NCI-H1092 (cell line): ENCODE data around the gene HIPK4.

ENCODE experiments used
- DNase-seq: peaks from one replicate; lab custom pipeline; 2025; lab: John Stamatoyannopoulos, UW

The HIPK4 gene

GRCh38 chr19:40366697-40367561, 23.1 kb downstream of the HIPK4 start:
- no peak for DNase-seq

GRCh38 chr19:40365613-40366401, 24.2 kb downstream of the HIPK4 start:
- no peak for DNase-seq

GRCh38 chr19:40365010-40365409, 25.0 kb downstream of the HIPK4 start:
- no peak for DNase-seq

- DNase-seq: no peak
These were observed 26.9 kb downstream of the HIPK4 start for GRCh38 chr19:40363069-40363468.

- DNase-seq: no peak
These were observed 27.8 kb downstream of the HIPK4 start for GRCh38 chr19:40362160-40362559.

GRCh38 chr19:40360708-40361241, 29.2 kb downstream of the HIPK4 start:
- DNase-seq: no peak

- no peak for DNase-seq
These were observed 29.8 kb downstream of the HIPK4 start for GRCh38 chr19:40360020-40360707.

GRCh38 chr19:40358773-40359172, 31.2 kb downstream of the HIPK4 start:
- no peak for DNase-seq

GRCh38 chr19:40357640-40358039, 32.3 kb downstream of the HIPK4 start:
- DNase-seq: no peak

GRCh38 chr19:40356681-40357595, 33.0 kb downstream of the HIPK4 start:
- no peak for DNase-seq

GRCh38 chr19:40355975-40356680, 33.9 kb downstream of the HIPK4 start:
- DNase-seq: no peak

- peak; percentile 3 for DNase-seq
These were observed 40.9 kb downstream of the HIPK4 start for GRCh38 chr19:40348961-40349507.

- DNase-seq: peak; percentile 95
These were observed 41.7 kb downstream of the HIPK4 start, which contains the start of the genes C19orf47 and PLD3 for GRCh38 chr19:40348125-40348913. C19orf47 (minus strand) TSS chr19:40348397; CDS start chr19:40341857, 6,540 bp downstream. PLD3 (plus strand) TSS chr19:40348695; CDS start chr19:40366484, 17,789 bp downstream.

- DNase-seq: no peak
These were observed 45.6 kb downstream of the HIPK4 start for GRCh38 chr19:40344422-40344821.

- no peak for DNase-seq
These were observed 47.2 kb downstream of the HIPK4 start for GRCh38 chr19:40342644-40343311.

- no peak for DNase-seq
These were observed 48.1 kb downstream of the HIPK4 start for GRCh38 chr19:40341601-40342482.

GRCh38 chr19:40339018-40339728, 50.8 kb downstream of the HIPK4 start:
- no peak for DNase-seq
